Mucosa of descending colon (tissue), 3 donors: ENCODE results near the gene COL6A2. TPM values are rescaled to one million over a fixed set of nuclear protein-coding genes. Genes with fewer than 3 reads are reported as not detected.
"Not testable (repeated sequence)": the region's sequence is repeated elsewhere in the genome, so short reads cannot be mapped to it uniquely, and the experiment has no call there.

ENCODE experiments used
- ATAC-seq: fragments of 200-7000 bp; cut with Tn5 transposase; one replicate; pipeline ENCODE4 v1.9.1; 2020; ENCODE audit warnings: mild to moderate bottlenecking, moderate library complexity
- DNase-seq, 3 donors: peaks; one replicate each; pipeline ENCODE4 v3.0.0-alpha.2; 2020
- H3K36me3 ChIP-seq: fragments of 200-600 bp; one replicate; pipeline ENCODE4 v1.8.0; 2021; ENCODE audit warnings: low read depth, mild to moderate bottlenecking
- H3K4me1 ChIP-seq: fragments of 200-600 bp; one replicate; pipeline ENCODE4 v1.8.0; 2021; ENCODE audit warnings: low read depth, mild to moderate bottlenecking
- H3K4me3 ChIP-seq: fragments of 200-600 bp; one replicate; pipeline ENCODE4 v1.8.0; 2021; ENCODE audit warnings: mild to moderate bottlenecking
- H3K9me3 ChIP-seq: fragments of 200-600 bp; one replicate; pipeline ENCODE4 v1.8.0; 2021; ENCODE audit warnings: mild to moderate bottlenecking
- CTCF ChIP-seq: fragments of 200-600 bp; IDR thresholded peaks from one replicate; pipeline ENCODE4 v1.8.0; 2022; ENCODE audit warnings: antibody characterized with exemption, mild to moderate bottlenecking
- intact Hi-C, 2 donors: fragments of 100-400 bp; cut with DNase I in 1 of 2; cut with micrococcal nuclease in 1 of 2; formaldehyde crosslinking; loops; one replicate each; pipeline versions ENCODE4 v1.11.0 to v1.11.1; 2022; cut with DNase I, micrococcal nuclease
- total RNA-seq, 3 donors: library from RNA; stranded (reverse); fragmentation: NEBNext Ultra II Directional in 2 of 3; extraction: Animal tissue kit (Norgen Biotek cat#: 25700) in 2 of 3; gene quantifications; one replicate each; pipeline versions ENCODE4 v1.2.1 to v1.2.4, GENCODE V29; 2021 to 2023
- donor health status: DM: no; HTN: no; CAD: no; lungs with moderate emphysema.
- donor health status: DM: no; HTN: no; CAD: no.
- donor health status: DM: no; HTN: yes; CAD: no.

COL6A2 gene
- total RNA-seq, 3 donors from 2014 or later = 65.1 to 858 (median 191) TPM

- intact Hi-C loops = no loop called here
- DNase-seq = no peak
- H3K4me3 ChIP-seq = no peak overlapping the region
These were observed 67.2 kb downstream of the COL6A2 start for GRCh38 chr21:46165098-46165497.

GRCh38 chr21:46168238-46168637 is 70.3 kb downstream of the COL6A2 start:
- intact Hi-C loops = no loop called here
- DNase-seq = peak in 1 of 3 donors; percentile 39
- TF ChIP-seq CTCF = no peak
- ATAC-seq = no peak
- no peaks in the 10 kb centered on the region for H3K4me1 ChIP-seq
- H3K36me3 ChIP-seq = no peaks in the 10 kb centered on the region
- H3K9me3 ChIP-seq = no peaks in the 10 kb centered on the region
- no peak overlapping the region for H3K4me3 ChIP-seq

More at GRCh38 chr21:46165098-46165497, 67.2 kb downstream of the COL6A2 start:
- ATAC-seq = no peak
- H3K9me3 ChIP-seq = no peaks in the 10 kb centered on the region
- no peaks in the 10 kb centered on the region for H3K4me1 ChIP-seq
- no peak for TF ChIP-seq CTCF
- H3K36me3 ChIP-seq = no peaks in the 10 kb centered on the region

- H3K36me3 ChIP-seq = no peaks in the 10 kb centered on the region
- no peak for TF ChIP-seq CTCF
- H3K9me3 ChIP-seq = no peaks in the 10 kb centered on the region
- DNase-seq (no peak), ATAC-seq (no peak)
- no peak overlapping the region for H3K4me3 ChIP-seq
- intact Hi-C loops = no loop called here
- no peaks in the 10 kb centered on the region for H3K4me1 ChIP-seq
These were observed 70.9 kb downstream of the COL6A2 start for GRCh38 chr21:46168659-46169386.

- DNase-seq, ATAC-seq, H3K36me3 ChIP-seq, H3K4me3 ChIP-seq, intact Hi-C loops, H3K4me1 ChIP-seq: not testable (repeated sequence)
- peaks cover 13% of the 10 kb centered on the region for H3K9me3 ChIP-seq
These were observed 72.7 kb downstream of the COL6A2 start for GRCh38 chr21:46170436-46171193.

- ATAC-seq = no peak
- intact Hi-C loops = no loop called here
- Histone ChIP-seq H3K4me1 (no peaks in the 10 kb centered on the region), H3K9me3 (peaks cover 13% of the 10 kb centered on the region), H3K36me3 (no peaks in the 10 kb centered on the region), H3K4me3 (no peak overlapping the region)
- TF ChIP-seq CTCF = no peak
- DNase-seq = no peak
These were observed 73.7 kb downstream of the COL6A2 start for GRCh38 chr21:46171585-46171984.
